Ovary (tissue), 9 donors: ENCODE measurements around the gene ASPSCR1. TPM values are rescaled to one million over a fixed set of nuclear protein-coding genes. Genes with fewer than 3 reads are reported as not detected.

Experiments
- DNase-seq, 5 donors: peaks; one replicate each; pipeline ENCODE4 v3.0.0-alpha.2; 2019 to 2020
- H3K27ac ChIP-seq, 2 donors: fragments of 200-600 bp; one replicate each; pipeline versions ENCODE4 v1.5.1 to v1.8.0; 2019 to 2022
- H3K27me3 ChIP-seq: fragments of 200-600 bp; one replicate; pipeline ENCODE4 v1.8.0; 2022
- H3K36me3 ChIP-seq: fragments of 200-600 bp; sonication (generic); one replicate; pipeline ENCODE4 v1.5.1; 2019
- H3K4me1 ChIP-seq: one replicate; pipeline ENCODE4 v1.8.1; 2013; ENCODE audit warnings: mild to moderate bottlenecking, moderate library complexity; ENCODE audit not compliant: insufficient read depth
- H3K4me3 ChIP-seq: fragments of 200-600 bp; sonication (generic); one replicate; pipeline ENCODE4 v1.5.1; 2017
- H3K9me3 ChIP-seq, 2 donors: fragments of 200-600 bp in 1 of 2; sonication (generic) in 1 of 2; one replicate each; pipeline versions ENCODE4 v1.5.1 to v1.8.1; 2013 to 2019; ENCODE audit warnings: mild to moderate bottlenecking in 1 of 2, moderate library complexity in 1 of 2
- EP300 ChIP-seq: sonication (generic); formaldehyde crosslinking; IDR thresholded peaks from one replicate; pipeline ENCODE4 v1.6.1; 2017; ENCODE audit warnings: antibody characterized with exemption
- POLR2A ChIP-seq: fragments of 450-650 bp; IDR thresholded peaks from one replicate; pipeline ENCODE4 v1.6.1; 2017; ENCODE audit warnings: antibody characterized with exemption, mild to moderate bottlenecking, moderate library complexity
- WGBS, 3 donors: extraction: QIAGEN DNeasy Blood & Tissue Kit in 1 of 3; methylation state at CpG; one replicate each; pipeline versions ENCODE4 v1.1.5 to v1.1.7; 2013 to 2017; 5-methylcytosine and 5-hydroxymethylcytosine counted together
- intact Hi-C, 4 donors: fragments of 100-400 bp; cut with DNase I; formaldehyde crosslinking; loops; one replicate each; pipeline versions ENCODE4 v1.11.0 to v1.15.1; 2022 to 2023
- polyA plus RNA-seq, 2 donors: library from polyadenylated mRNA; stranded (reverse); fragments of 200-250 nt in 1 of 2; fragments of 350-450 nt in 1 of 2; fragmentation: Illumina TruSeq in 1 of 2; extraction: RNeasy Lipid Tissue Mini Kit (QIAGEN cat#74804) in 1 of 2; gene quantifications; one replicate each; pipeline ENCODE4 v1.2.3, GENCODE V29; 2013 to 2014
- total RNA-seq, 7 donors: library from RNA; depleted of rRNA in 2 of 7; stranded (reverse); fragments of >200 nt in 2 of 7; fragmentation: NEBNext Ultra II Directional in 3 of 7; extraction: Animal tissue kit (Norgen Biotek cat#: 25700) in 3 of 7; gene quantifications; one replicate each; pipeline versions ENCODE4 v1.1.0 to v1.2.4, GENCODE V29; 2016 to 2023
- TF ChIP-seq, protein P1 (sequence below), 3 donors: fragments of 450-650 bp in 2 of 3; fragments of 200-600 bp in 1 of 3; IDR thresholded peaks; one replicate each; pipeline versions ENCODE4 v1.5.1 to v1.8.0; 2016 to 2022; ENCODE audit warnings: antibody characterized with exemption in 3 of 3, mild to moderate bottlenecking in 1 of 3
- donor health status: DM: no; HTN: no; CAD: no; lungs with moderate emphysema.
- donor health status: DM: no; HTN: no; CAD: no.
- donor health status: Bipolar disorder and iron deficiency.
- donor health status: DM: yes; HTN: yes; CAD: no.
- donor health status: DM: no; HTN: no; CAD: no.
- donor health status: DM: yes; HTN: yes; CAD: no.

ASPSCR1 gene
- total and polyA plus RNA-seq, 9 donors = 1.6 to 39.9 (median 24.3) TPM

DNA sequence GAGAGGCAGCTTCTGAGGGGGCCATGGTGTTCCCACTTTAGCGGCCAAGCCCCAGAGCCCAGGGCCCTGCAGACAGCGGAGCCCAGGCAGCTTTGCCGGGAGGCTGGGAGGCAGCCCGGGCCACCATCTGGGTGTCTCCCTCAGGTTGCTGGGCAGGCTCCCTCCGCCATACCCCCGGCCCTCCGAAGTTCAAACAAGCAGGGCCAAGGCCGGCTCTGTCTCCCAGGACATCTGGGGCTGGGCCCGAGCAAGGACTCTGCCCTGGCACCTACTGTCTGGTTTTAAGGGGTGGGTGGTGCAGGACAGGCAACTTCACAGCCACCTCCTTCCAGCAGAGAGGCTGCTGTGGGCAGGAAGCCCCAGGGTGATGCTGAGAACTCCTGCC is 85.5 kb downstream of the ASPSCR1 start:
- peaks cover 6% of the 10 kb centered on the region for H3K4me1 ChIP-seq
- H3K9me3 ChIP-seq = no peaks in the 10 kb centered on the region
- WGBS, 3 donors = 73 to 86% (median 82%) methylated on average over 2 to 9 of the region's 9 CpGs
- no peak overlapping the region for H3K4me3 ChIP-seq
- no peak for TF ChIP-seq POLR2A
- TF ChIP-seq, protein P1, sequence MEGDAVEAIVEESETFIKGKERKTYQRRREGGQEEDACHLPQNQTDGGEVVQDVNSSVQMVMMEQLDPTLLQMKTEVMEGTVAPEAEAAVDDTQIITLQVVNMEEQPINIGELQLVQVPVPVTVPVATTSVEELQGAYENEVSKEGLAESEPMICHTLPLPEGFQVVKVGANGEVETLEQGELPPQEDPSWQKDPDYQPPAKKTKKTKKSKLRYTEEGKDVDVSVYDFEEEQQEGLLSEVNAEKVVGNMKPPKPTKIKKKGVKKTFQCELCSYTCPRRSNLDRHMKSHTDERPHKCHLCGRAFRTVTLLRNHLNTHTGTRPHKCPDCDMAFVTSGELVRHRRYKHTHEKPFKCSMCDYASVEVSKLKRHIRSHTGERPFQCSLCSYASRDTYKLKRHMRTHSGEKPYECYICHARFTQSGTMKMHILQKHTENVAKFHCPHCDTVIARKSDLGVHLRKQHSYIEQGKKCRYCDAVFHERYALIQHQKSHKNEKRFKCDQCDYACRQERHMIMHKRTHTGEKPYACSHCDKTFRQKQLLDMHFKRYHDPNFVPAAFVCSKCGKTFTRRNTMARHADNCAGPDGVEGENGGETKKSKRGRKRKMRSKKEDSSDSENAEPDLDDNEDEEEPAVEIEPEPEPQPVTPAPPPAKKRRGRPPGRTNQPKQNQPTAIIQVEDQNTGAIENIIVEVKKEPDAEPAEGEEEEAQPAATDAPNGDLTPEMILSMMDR (IDR thresholded peaks at IDR 0.05) = no peak
- no peak for TF ChIP-seq EP300
- no peak overlapping the region for H3K27ac ChIP-seq
- no peak for DNase-seq
- H3K27me3 ChIP-seq = no peaks in the 10 kb centered on the region
- H3K36me3 ChIP-seq = no peaks in the 10 kb centered on the region
- intact Hi-C loops = no loop called here

DNA sequence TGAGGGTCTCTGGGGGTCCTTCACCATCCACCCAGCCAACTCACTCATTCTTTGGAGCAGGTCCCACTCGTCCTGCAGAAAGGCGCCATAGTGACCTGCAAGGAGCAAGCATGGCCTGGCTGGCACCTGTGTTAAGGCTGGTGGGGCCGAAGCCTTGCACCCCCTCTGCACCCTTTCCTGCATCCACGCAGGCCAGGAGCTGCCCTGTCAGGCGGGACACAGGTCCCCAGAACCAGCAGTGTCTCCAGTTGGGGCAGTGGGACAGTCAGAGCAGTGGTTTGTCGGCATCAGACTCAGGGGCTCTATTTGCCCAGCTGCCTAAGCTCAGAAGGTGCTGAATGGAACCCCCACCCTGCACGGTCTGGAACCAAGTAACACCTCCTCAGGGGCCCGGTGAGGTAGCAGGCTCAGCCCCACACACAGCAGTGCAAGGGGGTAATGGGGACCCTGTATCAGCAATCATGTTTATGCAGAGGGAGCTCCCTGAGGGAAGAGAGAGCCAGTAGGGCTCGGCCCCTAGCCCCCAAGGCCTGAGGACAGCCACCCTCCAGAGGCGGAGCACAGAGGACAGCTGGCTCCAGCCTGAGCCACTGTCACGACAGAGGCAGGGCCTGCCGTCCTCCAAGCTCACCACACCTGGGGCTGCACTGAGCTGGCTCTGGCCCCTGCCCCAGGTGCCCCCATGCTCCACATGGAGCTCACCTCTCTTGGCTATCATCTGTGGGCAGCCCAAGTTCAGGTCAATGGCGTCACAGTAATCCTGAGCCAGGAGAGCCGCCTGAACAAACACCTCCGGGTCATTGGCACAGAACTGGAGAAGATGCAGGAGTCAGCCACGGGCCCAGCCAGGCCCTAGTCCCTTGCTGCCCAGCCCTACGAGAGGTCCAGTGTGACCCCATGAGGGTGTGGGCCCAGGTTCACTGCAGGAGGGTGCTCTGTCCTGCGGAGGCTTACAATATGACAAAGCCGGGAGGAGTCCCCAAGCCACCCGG is 86.3 kb downstream of the ASPSCR1 start:
- WGBS, 3 donors = 75 to 84% (median 78%) methylated on average over 14 to 20 of the region's 20 CpGs

DNA sequence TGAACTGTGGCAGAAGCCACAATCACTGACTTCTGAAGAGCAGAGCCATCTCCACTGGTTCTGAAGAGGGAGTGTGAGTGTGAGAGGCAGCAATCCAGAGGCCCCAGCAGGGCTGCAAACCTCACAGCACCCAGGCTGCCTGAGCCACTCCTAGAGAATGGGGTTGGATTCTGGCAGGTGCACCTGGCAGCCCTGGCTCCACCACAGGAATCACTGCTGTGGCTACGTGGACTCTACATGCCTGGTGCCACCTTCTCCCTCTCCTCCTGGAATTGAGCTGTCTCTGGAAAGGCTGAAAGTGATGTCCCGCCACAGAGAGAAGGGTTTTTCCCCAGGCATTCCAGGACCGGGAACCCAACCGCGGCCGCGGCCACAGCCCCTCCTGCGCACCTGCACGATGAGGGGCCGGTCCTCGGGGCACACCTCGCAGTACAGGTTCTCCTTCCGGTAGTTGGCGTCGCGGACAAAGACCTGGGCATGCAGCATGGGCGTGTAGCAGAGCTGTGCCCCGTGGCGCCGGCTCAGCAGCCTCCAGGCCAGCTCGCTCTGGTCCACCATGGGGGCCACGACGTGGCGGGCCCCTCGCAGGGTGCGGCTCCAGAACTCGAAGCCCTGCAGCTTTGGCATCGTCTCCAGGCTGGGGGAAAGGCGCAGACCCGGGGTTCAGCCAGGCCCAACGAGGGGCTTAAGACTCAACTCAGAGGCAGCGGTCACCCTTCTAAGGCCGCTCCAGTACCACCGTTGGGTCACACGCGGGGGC is 87.2 kb downstream of the ASPSCR1 start:
- H3K9me3 ChIP-seq = no peaks in the 10 kb centered on the region
- WGBS, 3 donors = 25 to 59% (median 27%) methylated on average over 16 to 36 of the region's 36 CpGs
- TF ChIP-seq, protein P1 (IDR thresholded peaks at IDR 0.05) = no peak
- TF ChIP-seq EP300 (no peak), POLR2A (no peak)

More for the DNA sequence above, 86.3 kb downstream of the ASPSCR1 start:
- no peaks in the 10 kb centered on the region for H3K36me3 ChIP-seq
- intact Hi-C loops = no loop called here
- H3K9me3 ChIP-seq = no peaks in the 10 kb centered on the region
- no peak for DNase-seq
- no peaks in the 10 kb centered on the region for H3K27me3 ChIP-seq
- peaks cover 6% of the 10 kb centered on the region for H3K4me1 ChIP-seq
- no peak overlapping the region for H3K27ac ChIP-seq
- TF ChIP-seq EP300 = no peak
- TF ChIP-seq, protein P1 (IDR thresholded peaks at IDR 0.05) = no peak
- TF ChIP-seq POLR2A = no peak
- H3K4me3 ChIP-seq = no peak overlapping the region

DNA sequence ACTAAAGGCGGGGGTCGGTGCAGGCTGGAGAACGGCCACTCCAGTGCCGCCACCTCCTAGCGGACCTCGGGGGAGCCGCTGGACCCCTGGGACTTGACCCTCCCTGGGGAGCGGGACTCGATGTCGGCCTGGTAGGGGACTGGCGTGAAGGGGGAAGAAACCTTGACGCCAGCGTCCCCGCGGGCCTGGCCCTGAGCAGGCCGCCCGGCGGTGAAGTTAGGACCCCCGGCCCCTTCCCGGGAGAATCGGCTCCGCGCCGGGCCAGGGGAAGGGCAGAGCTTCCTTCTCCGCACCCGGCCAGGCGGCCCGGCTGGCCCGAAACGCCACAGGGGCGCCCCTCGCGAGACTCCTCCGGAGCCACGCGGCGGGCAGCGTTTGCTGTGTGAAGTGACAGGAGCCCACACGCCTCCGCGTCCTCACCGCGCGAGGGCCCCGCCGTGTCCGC is 87.8 kb downstream of the ASPSCR1 start:
- peak overlapping the region; percentile 95 for H3K4me3 ChIP-seq
- 0 to 1% (median 1%) methylated on average over 31 to 47 of the region's 47 CpGs for WGBS, 3 donors
- intact Hi-C loops = no loop called here
- peak overlapping the region; percentile 19 to 64 for H3K27ac ChIP-seq
- peaks cover 6% of the 10 kb centered on the region for H3K4me1 ChIP-seq
- H3K36me3 ChIP-seq = no peaks in the 10 kb centered on the region
- H3K27me3 ChIP-seq = no peaks in the 10 kb centered on the region
- DNase-seq = no peak
- TF ChIP-seq, protein P1 (IDR thresholded peaks at IDR 0.05) = no peak
- TF ChIP-seq POLR2A = no peak
- TF ChIP-seq EP300 = no peak
- no peaks in the 10 kb centered on the region for H3K9me3 ChIP-seq

More for the DNA sequence above, 87.2 kb downstream of the ASPSCR1 start:
- Histone ChIP-seq H3K27ac (peak overlapping the region in 1 of 2 donors; percentile 64), H3K4me3 (peak overlapping the region; percentile 95), H3K36me3 (no peaks in the 10 kb centered on the region), H3K4me1 (peaks cover 6% of the 10 kb centered on the region), H3K27me3 (no peaks in the 10 kb centered on the region)
- intact Hi-C loops = no loop called here
- no peak for DNase-seq
